Sigmoid colon (tissue), 7 donors: ENCODE data around the gene MTMR1. TPM values are rescaled to one million over a fixed set of nuclear protein-coding genes. Genes with fewer than 3 reads are reported as not detected.
A peak's percentile ranks its signal among the peaks of the same experiment; 100 is the strongest.

Source experiments
- DNase-seq: peaks from one replicate; pipeline ENCODE4 v3.0.0-alpha.2; 2019
- H3K27ac ChIP-seq, 4 donors: fragments of 200-600 bp; sonication (generic); one replicate each; pipeline ENCODE4 v1.5.1; 2016 to 2019; ENCODE audit warnings: mild to moderate bottlenecking in 1 of 4
- H3K27me3 ChIP-seq, 3 donors: fragments of 200-600 bp; sonication (generic); one replicate each; pipeline ENCODE4 v1.5.1; 2019; ENCODE audit warnings: mild to moderate bottlenecking in 1 of 3
- H3K36me3 ChIP-seq, 4 donors: fragments of 200-600 bp; sonication (generic); one replicate each; pipeline ENCODE4 v1.5.1; 2016 to 2019
- H3K4me1 ChIP-seq, 4 donors: fragments of 200-600 bp; sonication (generic); one replicate each; pipeline ENCODE4 v1.5.1; 2017 to 2019
- H3K4me3 ChIP-seq, 4 donors: fragments of 200-600 bp; sonication (generic); one replicate each; pipeline ENCODE4 v1.5.1; 2017 to 2019; ENCODE audit warnings: mild to moderate bottlenecking in 2 of 4, moderate library complexity in 1 of 4
- H3K9me3 ChIP-seq, 4 donors: fragments of 200-600 bp in 3 of 4; sonication (generic) in 3 of 4; one replicate each; pipeline versions ENCODE4 v1.5.1 to v1.6.1; 2013 to 2019
- CTCF ChIP-seq, 4 experiments: fragments of 450-650 bp in 3 of 4; fragments of 200-600 bp in 1 of 4; IDR thresholded peaks; one replicate each; pipeline ENCODE4 v1.5.1; 2016 to 2019; ENCODE audit warnings: antibody characterized with exemption in 4 of 4, mild to moderate bottlenecking in 3 of 4, moderate library complexity in 2 of 4
- EP300 ChIP-seq, 4 donors: sonication (generic); formaldehyde crosslinking; IDR thresholded peaks; one replicate each; pipeline ENCODE4 v1.6.1; 2017; ENCODE audit warnings: antibody characterized with exemption in 4 of 4
- POLR2A ChIP-seq, 2 donors: fragments of 450-650 bp; IDR thresholded peaks; one replicate each; pipeline ENCODE4 v1.6.1; 2016; ENCODE audit warnings: antibody characterized with exemption in 2 of 2, mild to moderate bottlenecking in 2 of 2, moderate library complexity in 2 of 2
- POLR2AphosphoS5 ChIP-seq, 4 donors: sonication (generic); formaldehyde crosslinking; IDR thresholded peaks; one replicate each; pipeline ENCODE4 v1.6.1; 2017; ENCODE audit warnings: antibody characterized with exemption in 4 of 4
- WGBS, 2 donors: extraction: QIAGEN DNeasy Blood & Tissue Kit; methylation state at CpG; one replicate each; pipeline ENCODE4 v1.1.7; 2013; 5-methylcytosine and 5-hydroxymethylcytosine counted together
- intact Hi-C: fragments of 100-400 bp; cut with DNase I; formaldehyde crosslinking; loops from one replicate; pipeline ENCODE4 v1.15.1; 2023
- polyA plus RNA-seq, 3 donors: library from polyadenylated mRNA; stranded (reverse); fragments of 200-250 nt; gene quantifications; one replicate each; pipeline ENCODE4 v1.2.3, GENCODE V29; 2013
- total RNA-seq, 4 donors: library from RNA; depleted of rRNA; stranded (reverse); fragments of >200 nt; gene quantifications; one replicate each; pipeline ENCODE4 v1.1.0, GENCODE V29; 2016
- donor health status: healthy with polysubstance abuse.
- donor health status: Bipolar disorder and iron deficiency.
- donor health status: healthy.

Gene MTMR1
- total and polyA plus RNA-seq, 7 donors, result 6.0 to 27.0 (median 12.0) TPM

GRCh38 chrX:150770623-150771022 is 77.4 kb downstream of the MTMR1 start:
- H3K36me3 ChIP-seq, result peaks cover 0 to 14% (median 0%) of the 10 kb centered on the region in 4 donors
- no peak overlapping the region for H3K4me3 ChIP-seq
- TF ChIP-seq EP300 (IDR thresholded peaks at IDR 0.05) (no peak), CTCF (IDR thresholded peaks at IDR 0.05) (no peak), POLR2A (IDR thresholded peaks at IDR 0.05) (no peak), POLR2AphosphoS5 (IDR thresholded peaks at IDR 0.05) (no peak)
- no peaks in the 10 kb centered on the region for H3K4me1 ChIP-seq
- no peaks in the 10 kb centered on the region for H3K27me3 ChIP-seq
- 90 to 97% methylated on average over 17 of the region's 17 CpGs for WGBS, 2 donors
- intact Hi-C loops, result no loop called here
- no peak for DNase-seq
- H3K27ac ChIP-seq, result no peak overlapping the region
- H3K9me3 ChIP-seq, result no peaks in the 10 kb centered on the region

GRCh38 chrX:150771116-150771515 is 77.9 kb downstream of the MTMR1 start:
- Histone ChIP-seq H3K4me3 (no peak overlapping the region), H3K4me1 (no peaks in the 10 kb centered on the region), H3K36me3 (peaks cover 0 to 14% (median 0%) of the 10 kb centered on the region in 4 donors), H3K27me3 (no peaks in the 10 kb centered on the region), H3K27ac (no peak overlapping the region), H3K9me3 (no peaks in the 10 kb centered on the region)
- TF ChIP-seq POLR2AphosphoS5 (IDR thresholded peaks at IDR 0.05) (no peak), POLR2A (IDR thresholded peaks at IDR 0.05) (no peak), CTCF (IDR thresholded peaks at IDR 0.05) (no peak), EP300 (IDR thresholded peaks at IDR 0.05) (no peak)
- intact Hi-C loops, result no loop called here
- WGBS, 2 donors, result 50 to 82% methylated on average over 16 of the region's 16 CpGs
- DNase-seq, result no peak

GRCh38 chrX:150772150-150772970 is 79.2 kb downstream of the MTMR1 start:
- 30 to 44% methylated on average over 26 of the region's 26 CpGs for WGBS, 2 donors
- Histone ChIP-seq H3K27ac (no peak overlapping the region), H3K4me1 (no peaks in the 10 kb centered on the region), H3K9me3 (no peaks in the 10 kb centered on the region), H3K4me3 (no peak overlapping the region), H3K27me3 (no peaks in the 10 kb centered on the region), H3K36me3 (peaks cover 0 to 14% (median 0%) of the 10 kb centered on the region in 4 donors)
- TF ChIP-seq CTCF (IDR thresholded peaks at IDR 0.05) (peak; percentile 62 to 75 (median 70)), POLR2A (IDR thresholded peaks at IDR 0.05) (no peak)
- intact Hi-C loops, result loop anchor here (1.0 kb wide), 1 partner anchor 310 kb away; no protein-coding TSS in a partner anchor
- peak; percentile 85 for DNase-seq

- Histone ChIP-seq H3K9me3 (no peaks in the 10 kb centered on the region), H3K36me3 (peaks cover 0 to 14% (median 0%) of the 10 kb centered on the region in 4 donors), H3K27me3 (no peaks in the 10 kb centered on the region), H3K4me3 (no peak overlapping the region), H3K4me1 (no peaks in the 10 kb centered on the region), H3K27ac (no peak overlapping the region)
- WGBS, 2 donors, result 90 to 92% methylated on average over 8 of the region's 8 CpGs
- TF ChIP-seq POLR2AphosphoS5 (IDR thresholded peaks at IDR 0.05), result no peak
- TF ChIP-seq POLR2A (IDR thresholded peaks at IDR 0.05), result no peak
- no peak for TF ChIP-seq CTCF (IDR thresholded peaks at IDR 0.05)
- TF ChIP-seq EP300 (IDR thresholded peaks at IDR 0.05), result no peak
- intact Hi-C loops, result no loop called here
- DNase-seq, result no peak
Measured at GRCh38 chrX:150773117-150773516, 79.9 kb downstream of the MTMR1 start.
